PC-3 (cell line): ENCODE measurements around the gene DHX35. TPM values are rescaled to one million over a fixed set of nuclear protein-coding genes. Genes with fewer than 3 reads are reported as not detected.

Experiments
- ATAC-seq: fragments of 200-7000 bp; cut with Tn5 transposase; 2 replicates; pipeline ENCODE4 v1.9.1; 2020; ENCODE audit warnings: mild to moderate bottlenecking, moderate library complexity
- BruUV-seq: library from RNA; stranded (reverse); fragments of 400-500 nt; replicated peaks from 2 replicates; lab custom pipeline; 2021; lab: Mats Ljungman, UMichigan
- CTCF ChIA-PET: fragments of 300-600 bp; sonication (Branson Sonifier 250); formaldehyde crosslinking; loops from one replicate; lab custom pipeline; 2022; ENCODE audit warnings: antibody characterized with exemption; lab: Charles Lee
- POLR2A ChIA-PET: fragments of 300-600 bp; sonication (Branson Sonifier 250); formaldehyde crosslinking; loops from one replicate; lab custom pipeline; 2022; ENCODE audit warnings: antibody characterized with exemption; ENCODE audit not compliant: unreplicated experiment; lab: Charles Lee
- DNase-seq: peaks from one replicate; pipeline ENCODE4 v3.0.0-alpha.2; 2015
- H2AFZ ChIP-seq: fragments of 300-600 bp; sonication (generic); 2 replicates; pipeline ENCODE4 v1.6.0; 2016; ENCODE audit warnings: antibody characterized with exemption, low read length
- H3F3A ChIP-seq: fragments of 300-600 bp; sonication (generic); one replicate; pipeline ENCODE4 v1.6.0; 2017; ENCODE audit warnings: antibody characterized with exemption, low read length, control low read depth, mild to moderate bottlenecking; ENCODE audit not compliant: unreplicated experiment
- H3K27ac ChIP-seq: fragments of 300-600 bp; sonication (generic); 2 replicates; pipeline ENCODE4 v1.5.1; 2016; ENCODE audit warnings: mild to moderate bottlenecking, low read length
- H3K27me3 ChIP-seq: fragments of 300-600 bp; sonication (generic); 2 replicates; pipeline ENCODE4 v1.6.1; 2016; ENCODE audit warnings: low read length, mixed read lengths
- H3K36me3 ChIP-seq: fragments of 300-600 bp; sonication (generic); 2 replicates; pipeline ENCODE4 v1.6.1; 2016; ENCODE audit warnings: low read depth, mixed run types, low read length, mixed read lengths
- H3K4me1 ChIP-seq: fragments of 300-600 bp; sonication (generic); 2 replicates; pipeline ENCODE4 v1.5.1; 2016; ENCODE audit warnings: low read length; ENCODE audit not compliant: insufficient read depth
- H3K4me2 ChIP-seq: fragments of 300-600 bp; sonication (generic); 2 replicates; pipeline ENCODE4 v1.6.0; 2016; ENCODE audit warnings: low read length
- H3K4me3 ChIP-seq: fragments of 300-600 bp; sonication (generic); 2 replicates; pipeline ENCODE4 v1.5.1; 2016; ENCODE audit warnings: mild to moderate bottlenecking, low read length, mixed read lengths
- H3K79me2 ChIP-seq: fragments of 300-600 bp; sonication (generic); 2 replicates; pipeline ENCODE4 v1.6.1; 2017; ENCODE audit warnings: low read length, mixed read lengths
- H3K9ac ChIP-seq: fragments of 300-600 bp; sonication (generic); 2 replicates; pipeline ENCODE4 v1.6.0; 2016; ENCODE audit warnings: mild to moderate bottlenecking, low read length
- H3K9me2 ChIP-seq: fragments of 300-600 bp; sonication (generic); replicated peaks from 2 replicates; pipeline ENCODE4 v1.6.1; 2016; ENCODE audit warnings: mixed run types, low read length, mixed read lengths
- H3K9me3 ChIP-seq: fragments of 300-600 bp; sonication (generic); 2 replicates; pipeline ENCODE4 v1.6.1; 2016; ENCODE audit warnings: low read length, mixed read lengths
- H4K20me1 ChIP-seq: fragments of 300-600 bp; sonication (generic); 2 replicates; pipeline ENCODE4 v1.6.1; 2016; ENCODE audit warnings: low read length, mixed read lengths
- EZH2 ChIP-seq: fragments of 300-600 bp; sonication (generic); IDR thresholded peaks from one replicate; pipeline ENCODE4 v1.6.1; 2017; ENCODE audit warnings: antibody characterized with exemption, mild to moderate bottlenecking, low read length; ENCODE audit not compliant: unreplicated experiment
- EZH2phosphoT487 ChIP-seq: fragments of 300-600 bp; sonication (generic); IDR thresholded peaks from 2 replicates; pipeline ENCODE4 v1.6.1; 2018; ENCODE audit warnings: mild to moderate bottlenecking, antibody characterized with exemption, low read length, borderline replicate concordance
- intact Hi-C: fragments of 100-400 bp; cut with micrococcal nuclease; formaldehyde crosslinking; loops from 2 replicates; pipeline ENCODE4 v1.9.0; 2023
- total RNA-seq: library from RNA; depleted of rRNA; stranded (reverse); fragments of >200 nt; gene quantifications from 2 replicates; pipeline ENCODE4 v1.2.3, GENCODE V29; 2014
- TF ChIP-seq, protein P1 (sequence below): fragments of 300-600 bp; sonication (generic); conservative IDR thresholded peaks from 2 replicates; pipeline ENCODE4 v1.5.1; 2017; ENCODE audit warnings: antibody characterized with exemption, low read depth, mild to moderate bottlenecking, low read length

The DHX35 gene
- total RNA-seq, 1 experiment from 2014 or later: 12.0 TPM

DNA sequence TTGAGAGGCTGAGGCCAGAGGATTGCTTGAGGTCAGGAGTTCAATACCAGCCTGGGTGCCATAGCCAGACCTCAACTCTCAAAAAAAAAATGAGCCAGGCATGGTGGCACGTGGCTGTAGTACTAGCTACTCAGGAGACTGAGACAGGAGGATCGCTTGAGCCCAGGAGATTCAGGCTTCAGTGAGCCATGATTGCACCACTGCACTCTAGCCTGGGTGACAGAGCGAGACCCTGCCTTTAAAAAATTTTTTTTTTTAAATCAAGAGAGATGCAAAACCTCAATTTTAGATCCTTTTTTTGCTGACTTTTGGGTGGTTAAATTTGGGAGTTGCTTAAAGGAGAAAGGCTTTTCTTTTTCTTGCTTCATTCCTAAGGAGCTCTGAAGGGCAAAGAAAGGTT, 70.9 kb downstream of the DHX35 start:
- ChIA-PET POLR2A (no interaction called here), CTCF (no interaction called here)
- no peaks in the 10 kb centered on the region for H3K27me3 ChIP-seq
- H3F3A ChIP-seq: no peaks in the 10 kb centered on the region
- H4K20me1 ChIP-seq: no peaks in the 10 kb centered on the region
- intact Hi-C loops: no loop called here
- no peak for ATAC-seq
- no TSS peak for BruUV-seq
- H3K4me3 ChIP-seq: no peak overlapping the region
- peaks cover 20% of the 10 kb centered on the region for H3K36me3 ChIP-seq
- H3K4me2 ChIP-seq: no peak overlapping the region
- no peaks in the 10 kb centered on the region for H3K9me3 ChIP-seq
- no peaks in the 10 kb centered on the region for H3K9me2 ChIP-seq
- H3K79me2 ChIP-seq: no peaks in the 10 kb centered on the region
- DNase-seq: no peak
- no peak overlapping the region for H3K9ac ChIP-seq
- TF ChIP-seq EZH2 (no peak), EZH2phosphoT487 (no peak)
- TF ChIP-seq, protein P1, sequence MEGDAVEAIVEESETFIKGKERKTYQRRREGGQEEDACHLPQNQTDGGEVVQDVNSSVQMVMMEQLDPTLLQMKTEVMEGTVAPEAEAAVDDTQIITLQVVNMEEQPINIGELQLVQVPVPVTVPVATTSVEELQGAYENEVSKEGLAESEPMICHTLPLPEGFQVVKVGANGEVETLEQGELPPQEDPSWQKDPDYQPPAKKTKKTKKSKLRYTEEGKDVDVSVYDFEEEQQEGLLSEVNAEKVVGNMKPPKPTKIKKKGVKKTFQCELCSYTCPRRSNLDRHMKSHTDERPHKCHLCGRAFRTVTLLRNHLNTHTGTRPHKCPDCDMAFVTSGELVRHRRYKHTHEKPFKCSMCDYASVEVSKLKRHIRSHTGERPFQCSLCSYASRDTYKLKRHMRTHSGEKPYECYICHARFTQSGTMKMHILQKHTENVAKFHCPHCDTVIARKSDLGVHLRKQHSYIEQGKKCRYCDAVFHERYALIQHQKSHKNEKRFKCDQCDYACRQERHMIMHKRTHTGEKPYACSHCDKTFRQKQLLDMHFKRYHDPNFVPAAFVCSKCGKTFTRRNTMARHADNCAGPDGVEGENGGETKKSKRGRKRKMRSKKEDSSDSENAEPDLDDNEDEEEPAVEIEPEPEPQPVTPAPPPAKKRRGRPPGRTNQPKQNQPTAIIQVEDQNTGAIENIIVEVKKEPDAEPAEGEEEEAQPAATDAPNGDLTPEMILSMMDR: no peak
- no peak overlapping the region for H2AFZ ChIP-seq
- H3K4me1 ChIP-seq: no peaks in the 10 kb centered on the region
- no peak overlapping the region for H3K27ac ChIP-seq

DNA sequence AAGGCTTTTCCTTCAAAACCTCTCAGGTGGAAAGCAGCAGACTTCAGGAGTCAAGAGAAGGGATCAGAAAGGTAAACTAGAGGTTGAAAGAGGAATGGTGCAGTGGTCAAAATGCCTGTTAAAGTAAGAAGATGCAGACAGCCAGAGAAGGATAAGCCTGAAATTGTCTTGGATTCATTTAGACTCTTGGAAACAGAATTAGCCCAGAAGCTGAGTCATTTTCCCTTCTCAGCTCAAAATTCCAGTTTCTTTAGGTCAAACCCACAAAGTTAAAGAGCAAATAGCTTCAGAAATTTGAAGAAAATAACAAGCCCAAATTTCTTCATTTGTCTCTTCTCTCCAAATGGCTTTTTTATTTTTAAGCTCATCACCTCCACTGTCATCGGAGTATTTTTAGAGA, 73.9 kb downstream of the DHX35 start:
- H3K4me2 ChIP-seq: no peak overlapping the region
- CTCF ChIA-PET: no interaction called here
- no peak overlapping the region for H3K4me3 ChIP-seq
- H3K9me3 ChIP-seq: no peaks in the 10 kb centered on the region
- H3K4me1 ChIP-seq: no peaks in the 10 kb centered on the region
- DNase-seq: no peak
- no TSS peak for BruUV-seq
- no peak overlapping the region for H3K27ac ChIP-seq
- no peak overlapping the region for H3K9ac ChIP-seq
- ATAC-seq: no peak
- no peaks in the 10 kb centered on the region for H3F3A ChIP-seq
- no peaks in the 10 kb centered on the region for H3K27me3 ChIP-seq
- no peaks in the 10 kb centered on the region for H3K9me2 ChIP-seq
- no peak for TF ChIP-seq EZH2phosphoT487
- no peak for TF ChIP-seq EZH2
- TF ChIP-seq, protein P1: no peak
- no peaks in the 10 kb centered on the region for H3K79me2 ChIP-seq
- H2AFZ ChIP-seq: no peak overlapping the region
- H3K36me3 ChIP-seq: peaks cover 25% of the 10 kb centered on the region
- H4K20me1 ChIP-seq: no peaks in the 10 kb centered on the region
- intact Hi-C loops: no loop called here
- POLR2A ChIA-PET: no interaction called here

DNA sequence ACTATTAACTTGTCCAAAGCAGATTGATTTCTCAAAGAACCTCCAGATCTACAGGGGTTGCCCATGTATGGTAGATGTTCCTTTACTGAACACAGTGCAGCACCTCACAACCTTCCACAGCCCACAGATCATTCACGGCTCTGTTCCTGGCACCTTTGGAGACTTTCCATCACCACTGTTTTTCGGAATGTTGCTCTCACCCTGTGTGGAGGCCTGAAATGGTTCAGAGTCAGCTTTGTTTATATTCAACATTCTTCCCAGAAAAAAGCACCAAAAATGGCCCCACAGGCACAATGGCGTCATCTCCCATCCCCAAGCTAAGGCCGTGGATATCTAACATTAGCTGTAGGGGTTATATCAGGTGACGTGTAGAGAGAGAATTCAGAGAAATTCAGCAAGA, 74.7 kb downstream of the DHX35 start:
- Histone ChIP-seq H3K4me2 (no peak overlapping the region), H3K27me3 (no peaks in the 10 kb centered on the region), H3K9me3 (no peaks in the 10 kb centered on the region), H3K27ac (no peak overlapping the region), H3K9ac (no peak overlapping the region), H3K79me2 (no peaks in the 10 kb centered on the region), H4K20me1 (no peaks in the 10 kb centered on the region), H3K9me2 (no peaks in the 10 kb centered on the region), H2AFZ (no peak overlapping the region), H3K4me1 (no peaks in the 10 kb centered on the region), H3F3A (no peaks in the 10 kb centered on the region), H3K36me3 (peaks cover 25% of the 10 kb centered on the region), H3K4me3 (no peak overlapping the region)
- CTCF ChIA-PET: no interaction called here
- no peak for ATAC-seq
- no TSS peak for BruUV-seq
- TF ChIP-seq EZH2: no peak
- TF ChIP-seq EZH2phosphoT487: no peak
- TF ChIP-seq, protein P1: no peak
- no peak for DNase-seq
- POLR2A ChIA-PET: no interaction called here
- intact Hi-C loops: no loop called here
